Left lung (tissue), 10 donors: ENCODE measurements around the gene SS18L1. TPM values are rescaled to one million over a fixed set of nuclear protein-coding genes. Genes with fewer than 3 reads are reported as not detected.

Source experiments
- ATAC-seq: fragments of 200-7000 bp; cut with Tn5 transposase; one replicate; pipeline ENCODE4 v1.9.1; 2020; ENCODE audit warnings: moderate library complexity
- DNase-seq, 4 donors: peaks; one replicate each; pipeline ENCODE4 v3.0.0-alpha.2; 2013 to 2020
- H3K27ac ChIP-seq, 2 donors: fragments of 200-600 bp; sonication (generic) in 1 of 2; one replicate each; pipeline versions ENCODE4 v1.5.0 to v1.8.0; 2020 to 2021
- H3K27me3 ChIP-seq, 2 donors: fragments of 200-600 bp; sonication (generic) in 1 of 2; one replicate each; pipeline versions ENCODE4 v1.5.0 to v1.8.0; 2020 to 2021
- H3K36me3 ChIP-seq, 2 donors: fragments of 200-600 bp; sonication (generic) in 1 of 2; one replicate each; pipeline versions ENCODE4 v1.5.0 to v1.8.0; 2020 to 2021
- H3K4me1 ChIP-seq, 2 donors: fragments of 200-600 bp; one replicate each; pipeline ENCODE4 v1.8.0; 2021
- H3K4me3 ChIP-seq, 2 donors: fragments of 200-600 bp; sonication (generic) in 1 of 2; one replicate each; pipeline versions ENCODE4 v1.5.0 to v1.8.0; 2020 to 2021; ENCODE audit warnings: mild to moderate bottlenecking in 1 of 2
- H3K9me3 ChIP-seq, 2 donors: fragments of 200-600 bp; sonication (generic) in 1 of 2; one replicate each; pipeline versions ENCODE4 v1.5.0 to v1.8.0; 2020 to 2021
- CTCF ChIP-seq, 2 donors: fragments of 200-600 bp; sonication (generic) in 1 of 2; IDR thresholded peaks; one replicate each; pipeline versions ENCODE4 v1.5.0 to v1.8.0; 2021; ENCODE audit warnings: antibody characterized with exemption in 2 of 2
- intact Hi-C, 2 donors: fragments of 100-400 bp; cut with DNase I; formaldehyde crosslinking; loops; one replicate each; pipeline versions ENCODE4 v1.11.2 to v1.14.2; 2022
- polyA plus RNA-seq, 6 donors: library from polyadenylated mRNA; unstranded; fragments of 120-200 nt; gene quantifications; one replicate each; pipeline ENCODE4 v1.2.1, GENCODE V29; 2013; ENCODE audit not compliant: insufficient read length in 6 of 6
- total RNA-seq, 2 donors: library from RNA; stranded (reverse); fragmentation: NEBNext Ultra II Directional; extraction: Animal tissue kit (Norgen Biotek cat#: 25700); gene quantifications; one replicate each; pipeline ENCODE4 v1.2.1, GENCODE V29; 2021
- donor health status: DM: no; HTN: yes; CAD: no.
- donor health status: DM: no; HTN: no; CAD: no.

Gene SS18L1
- total and polyA plus RNA-seq, 8 donors: 14.6 to 30.0 (median 21.7) TPM

DNA sequence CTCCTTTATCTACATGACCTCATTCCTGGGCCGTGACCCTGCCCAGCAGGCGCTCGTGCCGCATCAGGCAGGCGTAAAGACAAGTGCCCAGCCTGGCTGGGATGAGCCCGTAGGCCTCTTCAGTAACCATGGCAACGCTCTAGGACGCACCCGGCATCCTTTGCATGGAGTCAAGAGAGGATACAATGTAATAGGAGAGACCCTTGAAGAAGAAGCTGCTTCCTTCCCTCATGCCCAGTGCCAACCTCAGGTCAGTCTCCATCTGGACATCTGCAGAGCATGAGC, 26.3 kb upstream of the SS18L1 start:
- TF ChIP-seq CTCF (IDR thresholded peaks at IDR 0.05): no peak

GRCh38 chr20:62117658-62118057, 25.9 kb upstream of the SS18L1 start:
- intact Hi-C loops: no loop called here
- no peak for DNase-seq
- TF ChIP-seq CTCF (IDR thresholded peaks at IDR 0.05): no peak
- H3K27me3 ChIP-seq: peaks cover 0 to 59% of the 10 kb centered on the region in 2 donors
- no peak for ATAC-seq
- no peaks in the 10 kb centered on the region for H3K36me3 ChIP-seq
- no peak overlapping the region for H3K4me3 ChIP-seq
- H3K27ac ChIP-seq: no peak overlapping the region
- H3K9me3 ChIP-seq: peaks cover 0 to 16% of the 10 kb centered on the region in 2 donors
- H3K4me1 ChIP-seq: peaks cover 0 to 5% of the 10 kb centered on the region in 2 donors

More for the DNA sequence above, 26.3 kb upstream of the SS18L1 start:
- Histone ChIP-seq H3K4me3 (no peak overlapping the region), H3K4me1 (peaks cover 0 to 5% of the 10 kb centered on the region in 2 donors), H3K27me3 (peaks cover 0 to 59% of the 10 kb centered on the region in 2 donors), H3K27ac (no peak overlapping the region), H3K36me3 (no peaks in the 10 kb centered on the region), H3K9me3 (peaks cover 0 to 19% of the 10 kb centered on the region in 2 donors)
- DNase-seq: no peak
- ATAC-seq: no peak
- intact Hi-C loops: no loop called here

DNA sequence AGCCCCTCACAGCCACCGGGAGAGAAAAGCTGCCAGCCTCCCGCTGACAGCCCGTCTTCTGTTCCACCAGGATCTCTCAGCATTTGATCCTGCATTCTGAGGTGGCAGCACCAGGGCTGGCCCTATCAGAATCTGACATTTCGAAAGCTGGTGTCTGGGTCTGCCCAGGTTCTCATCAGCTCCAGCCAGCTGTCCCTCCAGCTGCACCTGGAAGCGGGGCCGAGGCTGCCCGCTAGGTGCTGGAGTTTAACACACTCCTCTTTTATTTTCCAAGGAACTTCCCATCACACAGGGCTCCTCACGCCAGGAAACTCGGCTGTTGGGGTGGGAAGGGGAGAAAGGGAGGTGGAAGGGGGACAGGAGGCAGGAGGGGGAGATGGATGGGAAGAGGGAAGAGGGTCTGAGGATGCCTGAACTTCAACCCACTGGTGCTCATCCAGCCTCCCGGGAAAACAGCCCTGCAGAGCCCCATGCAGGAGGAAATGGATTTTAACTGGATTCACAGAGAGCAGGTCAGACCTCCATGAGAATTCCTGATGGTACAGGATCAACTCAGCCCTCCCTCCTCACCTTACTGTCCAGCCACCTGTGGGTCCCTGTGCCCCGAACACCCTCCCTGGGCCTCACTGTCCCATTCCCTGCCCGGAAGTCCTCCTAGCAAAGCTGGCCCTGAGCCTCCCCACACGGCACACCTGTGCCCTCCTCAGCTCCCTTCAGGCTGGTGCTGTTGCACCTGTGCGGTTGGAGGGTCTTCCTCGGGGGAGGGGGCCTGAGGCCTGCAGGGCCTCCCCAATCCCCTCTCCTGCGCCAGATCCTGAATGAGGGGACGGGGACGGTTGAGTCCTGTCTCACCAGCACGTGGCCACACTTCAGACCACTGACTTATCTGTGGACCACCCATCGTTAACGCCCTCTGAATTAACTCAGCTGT, 25.2 kb upstream of the SS18L1 start:
- Histone ChIP-seq H3K36me3 (no peaks in the 10 kb centered on the region), H3K4me3 (no peak overlapping the region), H3K27me3 (peaks cover 0 to 58% of the 10 kb centered on the region in 2 donors), H3K4me1 (peaks cover 2 to 11% of the 10 kb centered on the region in 2 donors), H3K9me3 (peaks cover 0 to 9% of the 10 kb centered on the region in 2 donors), H3K27ac (no peak overlapping the region)
- DNase-seq (no peak), ATAC-seq (no peak)
- no peak for TF ChIP-seq CTCF (IDR thresholded peaks at IDR 0.05)
- intact Hi-C loops: no loop called here

DNA sequence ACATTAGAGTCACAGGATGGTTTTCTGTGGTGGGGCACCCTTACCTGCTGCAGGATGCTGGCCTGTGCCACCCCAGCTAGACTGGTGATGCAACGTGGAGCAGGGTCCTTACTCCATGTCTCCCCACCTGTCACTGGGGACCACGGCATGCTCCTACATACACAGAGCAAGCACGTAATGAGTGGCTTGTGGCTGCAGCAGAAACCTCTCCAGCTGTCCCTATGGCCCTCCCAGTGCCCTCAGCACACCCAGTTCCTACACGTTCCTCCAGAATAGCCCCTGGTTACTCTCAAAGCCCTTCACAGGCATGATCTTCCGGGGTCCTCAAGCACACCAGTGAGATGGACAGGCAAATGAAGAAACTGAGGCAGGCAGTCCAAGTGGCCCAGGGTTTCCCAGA, 24.5 kb upstream of the SS18L1 start:
- ATAC-seq: no peak
- Histone ChIP-seq H3K27me3 (peaks cover 0 to 50% of the 10 kb centered on the region in 2 donors), H3K36me3 (no peaks in the 10 kb centered on the region), H3K27ac (no peak overlapping the region), H3K4me1 (peaks cover 8 to 18% of the 10 kb centered on the region in 2 donors), H3K9me3 (peaks cover 0 to 1% of the 10 kb centered on the region in 2 donors), H3K4me3 (no peak overlapping the region)
- no peak for DNase-seq
- intact Hi-C loops: no loop called here
- TF ChIP-seq CTCF (IDR thresholded peaks at IDR 0.05): no peak

- H3K27ac ChIP-seq: peak overlapping the region; percentile 33 to 44
- no peaks in the 10 kb centered on the region for H3K9me3 ChIP-seq
- peaks cover 0 to 44% of the 10 kb centered on the region in 2 donors for H3K27me3 ChIP-seq
- TF ChIP-seq CTCF (IDR thresholded peaks at IDR 0.05): no peak
- ATAC-seq (peak; percentile 22), DNase-seq (peak in 2 of 4 donors; percentile 25 to 72)
- intact Hi-C loops: loop anchor here in 1 of 2 donors (10.0 kb wide), 1 partner anchor 55 kb away; the partner anchor contains the start of gene TAF4
- peaks cover 0 to 3% of the 10 kb centered on the region in 2 donors for H3K36me3 ChIP-seq
- peaks cover 8 to 23% of the 10 kb centered on the region in 2 donors for H3K4me1 ChIP-seq
- H3K4me3 ChIP-seq: no peak overlapping the region
These were observed 23.8 kb upstream of the SS18L1 start for GRCh38 chr20:62119591-62120364.
